ENCODE measurements around the gene ALOX12. TPM values are rescaled to one million over a fixed set of nuclear protein-coding genes. Genes with fewer than 3 reads are reported as not detected.

Gene ALOX12
- total RNA-seq, 2 experiments from 2014 or later: not detected

- ATAC-seq (peak; percentile 18), DNase-seq (peak; percentile 86)
- H3K27me3 Mint-ChIP-seq: no peaks in the 10 kb centered on the region
- peak overlapping the region; percentile 94 for H3K27ac Mint-ChIP-seq
- CTCF ChIA-PET: interaction anchor here (1.0 to 2.0 kb wide), 3 partner anchors 14 to 372 kb away, joined by 3 to 6 read pairs (median 4); no protein-coding TSS in a partner anchor
- peaks cover 45% of the 10 kb centered on the region for H3K4me1 Mint-ChIP-seq
- H3K36me3 Mint-ChIP-seq (ENCODE audit: low read depth): peaks cover 30% of the 10 kb centered on the region
- POLR2A ChIA-PET: interaction anchor here (0.5 kb wide), 1 partner anchor 262 kb away, joined by 3 read pairs; no protein-coding TSS in a partner anchor
- H3K4me3 Mint-ChIP-seq: peak overlapping the region; percentile 92
- no peaks in the 10 kb centered on the region for H3K9me3 Mint-ChIP-seq (ENCODE audit: low read depth)
- intact Hi-C loops (cut with DNase I, micrococcal nuclease): loop anchor here (1.0 to 10.0 kb wide), 14 partner anchors 8 to 1529 kb away; partner anchors contain the start of genes BCL6B (in 2 of the 2), C17orf100 (in 1 of the 2), DERL2 (in 1 of the 2) and EIF5A (in 1 of the 2)
Measured at GRCh38 chr17:7014995-7015958, 19.4 kb downstream of the ALOX12 start.

GRCh38 chr17:7016418-7016817 lies 20.6 kb downstream of the ALOX12 start:
- ChIA-PET CTCF (interaction anchor here (0.6 to 2.0 kb wide), 5 partner anchors 12 to 106 kb away, joined by 3 to 6 read pairs (median 4); no protein-coding TSS in a partner anchor), POLR2A (no interaction called here)
- H3K4me3 Mint-ChIP-seq: peak overlapping the region; percentile 92
- peak; percentile 46 for DNase-seq
- H3K27me3 Mint-ChIP-seq: no peaks in the 10 kb centered on the region
- H3K36me3 Mint-ChIP-seq (ENCODE audit: low read depth): peaks cover 30% of the 10 kb centered on the region
- peaks cover 42% of the 10 kb centered on the region for H3K4me1 Mint-ChIP-seq
- H3K27ac Mint-ChIP-seq: peak overlapping the region; percentile 94
- no peak for ATAC-seq
- intact Hi-C loops (cut with DNase I, micrococcal nuclease): loop anchor here in 1 of 2 experiments (10.0 kb wide), 1 partner anchor 468 kb away; the partner anchor contains the start of genes POLR2A and SLC35G6
- no peaks in the 10 kb centered on the region for H3K9me3 Mint-ChIP-seq (ENCODE audit: low read depth)

- CTCF ChIA-PET: interaction anchor here (0.7 to 2.0 kb wide), 4 partner anchors 13 to 106 kb away, joined by 4 to 6 read pairs (median 4); no protein-coding TSS in a partner anchor
- peaks cover 29% of the 10 kb centered on the region for H3K36me3 Mint-ChIP-seq (ENCODE audit: low read depth)
Measured at GRCh38 chr17:7016886-7017826, 21.3 kb downstream of the ALOX12 start.

GRCh38 chr17:7017827-7018200 lies 22.0 kb downstream of the ALOX12 start:
- Mint-ChIP-seq H3K27me3 (peaks cover 5% of the 10 kb centered on the region), H3K36me3 (ENCODE audit: low read depth) (peaks cover 28% of the 10 kb centered on the region), H3K4me1 (peaks cover 51% of the 10 kb centered on the region), H3K27ac (no peak overlapping the region), H3K4me3 (no peak overlapping the region), H3K9me3 (ENCODE audit: low read depth) (no peaks in the 10 kb centered on the region)
- intact Hi-C loops (cut with DNase I, micrococcal nuclease): loop anchor here in 1 of 2 experiments (10.0 kb wide), 1 partner anchor 467 kb away; the partner anchor contains the start of genes POLR2A and SLC35G6
- peak; percentile 41 for DNase-seq
- POLR2A ChIA-PET: no interaction called here
- ATAC-seq: no peak
- CTCF ChIA-PET: no interaction called here

More at GRCh38 chr17:7016886-7017826, 21.3 kb downstream of the ALOX12 start:
- H3K4me3 Mint-ChIP-seq: no peak overlapping the region
- no peaks in the 10 kb centered on the region for H3K9me3 Mint-ChIP-seq (ENCODE audit: low read depth)
- intact Hi-C loops (cut with DNase I, micrococcal nuclease): loop anchor here in 1 of 2 experiments (10.0 kb wide), 1 partner anchor 468 kb away; the partner anchor contains the start of genes POLR2A and SLC35G6
- ATAC-seq (no peak), DNase-seq (no peak)
- H3K27me3 Mint-ChIP-seq: peaks cover 1% of the 10 kb centered on the region
- POLR2A ChIA-PET: no interaction called here
- H3K27ac Mint-ChIP-seq: peak overlapping the region; percentile 74
- H3K4me1 Mint-ChIP-seq: peaks cover 45% of the 10 kb centered on the region

GRCh38 chr17:7018331-7018964 lies 22.6 kb downstream of the ALOX12 start:
- ATAC-seq: no peak
- Mint-ChIP-seq H3K4me1 (peaks cover 57% of the 10 kb centered on the region), H3K27ac (no peak overlapping the region), H3K9me3 (ENCODE audit: low read depth) (no peaks in the 10 kb centered on the region), H3K27me3 (peaks cover 11% of the 10 kb centered on the region), H3K36me3 (ENCODE audit: low read depth) (peaks cover 22% of the 10 kb centered on the region), H3K4me3 (no peak overlapping the region)
- CTCF ChIA-PET: interaction anchor here (0.6 to 1.1 kb wide), 2 partner anchors 14 to 108 kb away, joined by 4 read pairs; no protein-coding TSS in a partner anchor
- DNase-seq: no peak
- intact Hi-C loops (cut with DNase I, micrococcal nuclease): loop anchor here in 1 of 2 experiments (10.0 kb wide), 1 partner anchor 466 kb away; the partner anchor contains the start of genes POLR2A and SLC35G6
- POLR2A ChIA-PET: no interaction called here

- ATAC-seq (no peak), DNase-seq (no peak)
- ChIA-PET CTCF (interaction anchor here (0.5 to 5.0 kb wide), 4 partner anchors 15 to 307 kb away, joined by 3 to 23 read pairs (median 12); no protein-coding TSS in a partner anchor), POLR2A (no interaction called here)
- peaks cover 13% of the 10 kb centered on the region for H3K36me3 Mint-ChIP-seq (ENCODE audit: low read depth)
- no peaks in the 10 kb centered on the region for H3K9me3 Mint-ChIP-seq (ENCODE audit: low read depth)
- H3K4me3 Mint-ChIP-seq: no peak overlapping the region
- H3K27me3 Mint-ChIP-seq: peaks cover 12% of the 10 kb centered on the region
- intact Hi-C loops (cut with DNase I, micrococcal nuclease): loop anchor here in 1 of 2 experiments (10.0 kb wide), 1 partner anchor 465 kb away; the partner anchor contains the start of genes POLR2A and SLC35G6
- peaks cover 63% of the 10 kb centered on the region for H3K4me1 Mint-ChIP-seq
- no peak overlapping the region for H3K27ac Mint-ChIP-seq
Measured at GRCh38 chr17:7019367-7019766, 23.5 kb downstream of the ALOX12 start.

GRCh38 chr17:7019839-7020519 lies 24.1 kb downstream of the ALOX12 start:
- Mint-ChIP-seq H3K27ac (no peak overlapping the region), H3K27me3 (peaks cover 12% of the 10 kb centered on the region), H3K36me3 (ENCODE audit: low read depth) (peaks cover 12% of the 10 kb centered on the region), H3K9me3 (ENCODE audit: low read depth) (no peaks in the 10 kb centered on the region), H3K4me3 (no peak overlapping the region), H3K4me1 (peaks cover 63% of the 10 kb centered on the region)
- ChIA-PET POLR2A (interaction anchor here (1.1 kb wide), 1 partner anchor 16 kb away, joined by 4 read pairs; the partner anchor contains the start of gene SLC16A13), CTCF (interaction anchor here (0.5 to 5.0 kb wide), 6 partner anchors 15 to 308 kb away, joined by 3 to 23 read pairs (median 11); no protein-coding TSS in a partner anchor)
- DNase-seq (no peak), ATAC-seq (no peak)
- intact Hi-C loops (cut with DNase I, micrococcal nuclease): loop anchor here in 1 of 2 experiments (10.0 kb wide), 1 partner anchor 465 kb away; the partner anchor contains the start of genes POLR2A and SLC35G6

GRCh38 chr17:7020894-7021664 lies 25.2 kb downstream of the ALOX12 start:
- peaks cover 54% of the 10 kb centered on the region for H3K4me1 Mint-ChIP-seq
- intact Hi-C loops (cut with DNase I, micrococcal nuclease): no loop called here
- CTCF ChIA-PET: interaction anchor here (0.6 to 5.0 kb wide), 28 partner anchors 8 to 652 kb away, joined by 3 to 23 read pairs (median 4); partner anchors contain the start of genes RNASEK and SLC16A13
- POLR2A ChIA-PET: interaction anchor here (0.8 to 1.1 kb wide), 2 partner anchors 15 kb away, joined by 4 to 5 read pairs; partner anchors contain the start of gene SLC16A13
- no peak for ATAC-seq
- peak overlapping the region; percentile 44 for H3K4me3 Mint-ChIP-seq
- H3K9me3 Mint-ChIP-seq (ENCODE audit: low read depth): no peaks in the 10 kb centered on the region
- no peak for DNase-seq
- peaks cover 12% of the 10 kb centered on the region for H3K27me3 Mint-ChIP-seq
- H3K36me3 Mint-ChIP-seq (ENCODE audit: low read depth): peaks cover 7% of the 10 kb centered on the region
- H3K27ac Mint-ChIP-seq: peak overlapping the region; percentile 11

All from activated CD4-positive, alpha-beta T cell treated with anti-CD3 and anti-CD28 coated beads for 36 hours (primary cell).